ENCODE data around the gene AKR7A2. TPM values are rescaled to one million over a fixed set of nuclear protein-coding genes. Genes with fewer than 3 reads are reported as not detected.

AKR7A2 gene
- total RNA-seq: 101 and 168 TPM in 2 replicates
- polyA plus RNA-seq (2012): 67.7 TPM

DNA sequence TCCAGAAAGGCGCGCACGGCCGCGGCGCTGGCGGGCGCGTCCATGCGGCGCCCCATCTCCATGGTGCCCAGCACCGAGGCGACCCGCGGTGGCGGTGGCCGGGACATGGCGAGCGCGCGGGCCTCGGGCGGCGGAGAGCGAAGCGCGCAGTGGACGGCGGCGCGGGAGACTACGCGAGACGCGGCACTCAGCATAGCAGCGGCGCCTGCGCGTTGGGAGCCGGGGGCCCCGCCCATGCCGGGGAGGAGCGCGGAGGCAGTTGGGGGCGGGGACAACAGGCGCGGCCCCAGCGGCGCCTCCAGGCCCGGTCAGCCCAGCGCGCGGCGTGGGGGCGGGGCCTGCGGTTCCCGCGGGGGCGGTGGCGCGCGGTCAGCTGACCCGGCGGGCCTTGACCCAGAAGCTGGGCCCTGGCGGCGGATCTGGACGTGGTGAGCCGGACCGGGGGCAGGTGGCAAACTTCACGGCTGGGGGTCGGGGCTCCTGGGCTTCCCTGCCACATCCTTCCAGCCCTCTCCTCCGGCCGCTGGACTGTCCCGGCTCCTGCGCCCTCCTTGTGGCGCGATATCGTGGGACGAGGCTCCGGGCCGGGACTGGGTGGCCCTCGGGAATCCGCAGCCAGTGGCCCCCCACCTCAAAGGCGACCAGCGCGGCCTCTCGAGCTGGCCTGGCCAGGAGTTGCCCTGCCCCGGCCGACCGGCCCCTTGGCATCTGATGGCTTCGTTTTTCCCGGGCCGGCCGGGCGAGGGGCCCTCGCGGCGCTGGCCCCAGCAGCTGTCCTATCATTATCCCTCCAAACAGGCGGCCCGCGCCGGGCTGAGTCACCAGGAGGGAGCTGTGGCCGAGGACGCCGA is at the start of gene AKR7A2, which contains the start of gene SLC66A1:
Gene AKR7A2 (minus strand): TSS at position 214 of the 851 bp plus-strand sequence. CDS start 20 bp downstream, at position 194.
Gene SLC66A1 (plus strand): TSS at position 396 of the 851 bp plus-strand sequence. CDS start 5,352 bp downstream, outside the sequence.
- DNase-seq (ENCODE audit: low read depth): peak; percentile 95

DNA sequence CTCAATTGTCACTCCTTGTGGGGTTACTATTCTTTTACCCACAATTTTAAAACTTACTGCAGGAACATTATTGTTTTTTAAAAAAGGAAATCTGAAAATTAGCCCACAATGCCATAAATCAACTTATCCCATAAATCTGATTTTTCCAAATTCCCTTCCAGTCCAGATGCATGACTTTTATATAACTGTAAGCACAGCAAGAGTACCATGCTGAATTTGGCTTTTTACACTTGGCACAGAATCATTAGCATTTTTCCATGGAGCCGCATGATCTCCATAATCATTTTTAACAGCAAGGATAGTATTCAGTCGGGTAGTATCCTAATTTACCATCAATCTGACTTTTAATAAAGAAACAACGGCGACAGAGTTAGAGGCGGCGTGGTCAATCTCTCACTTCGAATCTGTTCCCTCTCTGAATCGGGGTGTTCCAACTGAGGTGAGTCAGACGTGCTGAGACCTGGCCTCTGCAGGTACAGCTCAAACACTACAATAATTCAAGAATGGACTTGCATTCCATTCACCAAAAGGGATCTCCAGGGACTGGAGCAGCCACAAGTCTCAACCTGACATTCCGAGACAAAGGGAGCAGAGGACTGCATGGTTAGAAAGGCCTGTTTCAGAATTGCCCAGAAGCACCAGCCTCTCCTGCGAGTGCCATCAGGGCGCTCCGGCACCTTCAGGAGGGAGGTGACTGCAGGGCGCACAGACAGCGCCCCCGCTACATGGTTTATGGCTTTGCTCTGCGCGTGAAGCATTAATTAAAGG is 49.1 kb upstream of the AKR7A2 start:
- DNase-seq (ENCODE audit: low read depth): no peak

DNA sequence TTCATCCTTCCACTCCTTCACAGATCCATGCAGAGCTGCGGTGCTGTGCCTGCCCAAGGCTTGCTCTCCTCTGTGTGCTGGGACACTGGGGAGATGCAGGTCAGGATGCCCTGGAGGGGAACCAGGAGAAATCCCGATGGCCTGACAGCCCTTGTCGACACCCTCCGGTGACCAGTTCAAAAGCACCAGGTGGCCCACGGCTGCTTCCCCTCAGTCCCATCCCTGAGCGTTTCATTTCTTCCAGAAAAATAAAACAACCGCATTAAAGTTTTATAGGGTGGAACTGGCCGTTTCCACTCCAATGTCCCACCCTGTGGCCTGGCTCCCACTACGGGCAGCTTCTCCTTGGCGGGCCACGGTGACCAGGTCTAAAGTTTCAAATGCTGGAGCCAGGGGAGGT is 48.5 kb upstream of the AKR7A2 start:
- no peak for DNase-seq (ENCODE audit: low read depth)

DNA sequence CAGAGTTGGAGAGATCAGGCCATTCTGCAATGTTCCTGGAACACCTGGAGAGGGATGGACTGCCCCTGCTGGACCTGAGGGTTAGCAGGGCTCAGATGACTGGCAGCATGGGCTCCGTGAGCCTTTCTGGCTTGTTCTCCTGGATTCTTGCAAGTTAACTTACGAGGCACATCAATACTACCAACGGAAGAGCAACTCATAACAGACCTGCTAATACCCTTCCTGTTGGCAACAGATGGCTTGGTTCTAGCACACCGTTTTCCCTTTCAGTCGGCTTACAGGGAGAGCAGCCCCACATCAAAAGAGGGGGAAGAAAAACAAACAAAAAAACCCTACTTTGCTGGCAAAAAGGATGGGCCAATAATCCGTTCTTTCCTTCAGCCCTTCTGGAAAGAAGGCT is 48.1 kb upstream of the AKR7A2 start:
- no peak for DNase-seq (ENCODE audit: low read depth)

DNA sequence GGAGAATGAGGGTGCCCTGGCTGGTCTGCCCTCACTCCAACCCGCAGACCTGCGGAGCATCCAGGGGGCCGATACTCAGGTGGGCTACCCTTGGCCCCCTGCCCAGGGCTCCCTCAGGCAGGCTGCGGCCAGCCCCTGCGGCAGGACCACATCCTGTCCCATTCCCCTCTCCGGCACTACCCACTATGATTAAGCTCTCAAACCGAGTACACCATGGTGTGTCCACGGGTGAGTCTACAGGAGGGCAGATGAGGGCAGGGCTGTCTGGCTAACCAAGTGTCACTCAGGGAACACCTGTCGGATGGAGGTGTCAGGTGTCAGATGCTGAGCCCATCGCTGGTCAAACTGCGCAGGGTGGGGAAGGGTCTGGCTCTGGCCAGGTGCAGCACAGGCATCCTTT is 47.4 kb upstream of the AKR7A2 start:
- DNase-seq (ENCODE audit: low read depth): no peak

DNA sequence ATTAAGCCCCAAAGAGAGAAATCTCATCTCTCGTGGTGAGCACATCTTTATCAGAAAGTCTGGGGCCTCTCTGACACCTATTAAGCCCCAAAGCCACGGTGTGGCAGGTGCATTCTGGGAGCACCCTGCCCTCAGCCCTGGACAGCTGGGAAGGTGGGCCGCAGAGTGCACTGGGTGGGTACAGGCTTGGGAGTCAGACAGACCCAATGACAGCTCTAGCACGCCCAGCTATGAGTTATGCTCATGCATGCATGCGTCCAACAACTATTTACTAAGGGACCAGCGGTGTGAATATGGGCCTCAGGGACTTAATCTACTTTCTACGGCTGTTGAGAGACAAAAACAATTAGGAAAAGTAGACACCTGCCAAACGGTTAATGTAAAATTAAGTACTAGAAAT is 46.8 kb upstream of the AKR7A2 start:
- DNase-seq (ENCODE audit: low read depth): no peak

DNA sequence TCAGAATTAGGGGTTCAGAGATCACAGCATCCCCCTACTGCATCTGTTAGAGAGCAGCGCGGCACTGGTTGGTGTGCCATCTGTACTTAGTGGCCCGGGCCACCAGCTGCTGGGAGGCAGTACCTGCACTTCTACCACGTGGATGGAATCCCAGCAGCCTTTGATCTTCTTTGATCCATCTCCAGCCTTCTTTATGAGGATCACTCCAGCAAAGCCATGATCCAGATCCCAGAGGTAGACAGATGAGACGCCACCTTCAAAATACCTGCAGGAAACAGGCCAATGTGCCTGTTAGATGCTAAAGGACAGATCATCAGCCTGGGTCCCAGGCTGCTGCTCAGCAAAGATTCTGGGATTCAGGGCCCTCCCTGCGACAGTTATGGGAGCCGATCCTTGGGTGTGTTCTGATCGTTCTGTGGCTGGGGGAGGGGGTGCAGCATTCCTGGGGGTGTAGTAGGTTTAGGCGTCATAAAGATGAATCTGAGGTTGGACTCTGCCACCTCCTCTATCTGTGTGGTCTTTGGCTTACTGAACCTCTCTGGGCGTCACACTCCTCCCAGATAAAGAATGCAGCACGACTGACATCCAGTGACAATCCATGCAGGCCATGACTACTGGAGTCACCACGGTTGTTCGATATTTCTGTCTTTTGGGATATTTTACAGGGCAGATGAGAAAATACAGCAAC is 45.5 kb upstream of the AKR7A2 start:
- DNase-seq (ENCODE audit: low read depth): no peak

DNA sequence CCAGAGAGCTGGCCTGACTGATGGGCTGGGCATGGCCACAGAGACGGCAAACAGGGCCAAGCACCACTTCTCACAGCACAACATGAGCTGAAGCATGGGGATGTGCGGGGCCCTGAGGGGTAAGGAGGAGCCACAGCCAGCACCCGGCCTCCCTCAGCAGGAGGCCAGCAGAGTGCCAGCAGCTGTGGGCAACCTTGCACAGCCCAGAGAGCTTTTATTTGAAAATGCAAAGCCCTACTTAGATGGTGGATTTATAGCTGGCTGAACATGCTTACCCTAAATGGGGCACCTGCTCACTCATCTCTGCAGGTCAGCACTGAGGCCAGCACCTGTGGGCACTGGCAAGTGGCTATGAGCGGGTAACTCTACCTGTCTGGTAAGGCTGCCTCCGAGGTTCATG is 44.3 kb upstream of the AKR7A2 start:
- DNase-seq (ENCODE audit: low read depth): no peak

DNA sequence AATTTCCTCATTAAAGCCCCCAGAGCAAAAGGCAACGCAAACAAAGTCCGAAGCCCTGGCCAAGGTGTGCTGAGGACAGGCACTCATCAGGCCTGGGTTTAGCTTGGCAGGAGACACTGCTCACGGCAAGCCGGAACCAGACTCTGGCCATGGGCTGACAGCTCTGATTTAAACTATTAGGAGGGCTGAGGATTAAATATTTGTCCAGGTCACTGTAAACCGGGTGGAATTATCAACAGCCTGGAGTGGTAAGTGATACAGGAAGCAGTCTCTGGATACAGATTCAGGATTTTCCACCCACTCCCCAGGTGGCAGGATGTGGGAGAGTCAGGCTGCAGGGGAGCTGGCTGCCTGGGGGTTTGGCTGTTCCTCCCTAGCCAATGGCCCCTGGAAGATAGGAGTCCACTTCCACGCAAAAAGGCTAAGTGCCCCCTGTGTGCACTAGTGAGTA is 42.6 kb upstream of the AKR7A2 start:
- no peak for DNase-seq (ENCODE audit: low read depth)

DNA sequence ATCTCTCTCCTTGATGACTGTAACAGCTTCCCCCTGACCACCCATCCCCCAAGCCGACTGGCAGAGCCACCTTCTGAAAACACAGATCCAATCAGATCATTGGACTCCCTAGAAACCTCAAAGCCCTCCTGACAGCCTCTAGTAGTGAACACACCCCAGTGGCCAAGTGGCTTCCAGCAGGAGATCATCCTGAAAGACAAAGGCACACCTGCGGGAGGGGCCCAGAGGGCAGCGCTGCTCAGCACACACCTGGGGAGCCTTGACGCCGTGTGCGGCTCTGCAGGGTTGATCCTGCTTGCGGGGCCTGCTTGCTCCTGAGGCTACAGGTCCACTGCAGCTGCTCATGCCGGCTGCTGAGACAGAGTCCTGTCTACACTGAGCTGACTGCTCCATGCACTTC is 41.7 kb upstream of the AKR7A2 start:
- no peak for DNase-seq (ENCODE audit: low read depth)

DNA sequence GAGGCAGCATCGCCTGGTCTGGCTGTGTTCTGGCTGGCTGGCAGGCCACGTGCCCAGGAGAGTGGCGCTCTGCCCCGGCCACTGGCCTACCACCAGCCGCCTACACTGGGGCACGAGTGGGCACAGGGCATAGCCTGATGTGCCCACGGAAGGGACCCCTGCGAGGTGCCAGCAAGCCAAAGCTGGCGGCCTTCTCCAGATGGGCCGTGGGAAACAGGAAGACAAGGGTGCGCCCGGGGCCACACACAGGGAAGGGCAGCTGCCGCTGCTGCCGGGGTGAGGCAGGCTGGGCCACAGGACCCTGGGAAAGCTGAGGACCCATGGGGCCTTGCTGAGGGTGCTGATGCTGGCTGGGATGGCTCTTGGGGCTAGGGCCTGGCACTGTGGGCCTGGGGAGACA is 40.9 kb upstream of the AKR7A2 start:
- no peak for DNase-seq (ENCODE audit: low read depth)

DNA sequence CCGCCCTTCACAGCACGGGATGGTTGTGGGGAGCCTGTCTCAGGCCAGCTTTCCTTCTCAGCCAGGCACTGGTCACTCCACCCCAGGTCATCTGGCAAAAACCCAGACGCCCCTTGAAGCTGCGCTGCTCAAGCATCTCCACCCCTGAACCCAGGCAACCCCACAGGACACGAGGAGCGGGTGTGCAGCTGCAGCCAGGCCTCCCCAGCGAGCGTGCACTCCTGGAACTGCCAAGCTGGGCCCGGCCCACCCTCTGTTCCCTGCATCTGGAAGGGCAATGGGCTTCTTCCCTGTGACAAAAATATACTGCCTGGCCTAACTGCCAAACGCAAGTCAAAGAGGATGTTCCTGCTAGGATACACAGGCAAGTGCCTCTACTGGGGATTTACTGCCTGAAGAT is 39.9 kb upstream of the AKR7A2 start:
- DNase-seq (ENCODE audit: low read depth): no peak

DNA sequence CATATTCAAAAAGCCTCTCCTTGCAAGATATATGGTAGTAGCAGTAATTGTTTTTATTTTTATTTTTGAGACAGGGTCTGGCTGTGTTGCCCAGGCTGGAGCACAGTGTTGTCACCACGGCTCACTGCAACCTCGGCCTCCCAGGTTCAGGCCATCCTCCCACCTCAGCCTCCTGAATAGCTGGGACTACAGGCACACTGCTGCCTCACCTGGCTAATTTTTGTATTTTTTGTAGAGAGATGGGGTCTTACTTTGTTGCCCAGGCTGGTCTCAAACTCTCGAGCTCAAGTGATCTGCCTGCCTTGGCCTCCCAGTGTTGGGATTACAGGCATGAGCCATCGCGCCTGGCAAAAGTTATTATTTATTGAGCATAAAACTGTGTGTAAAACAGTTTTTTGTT is 38.6 kb upstream of the AKR7A2 start:
- no peak for DNase-seq (ENCODE audit: low read depth)

DNA sequence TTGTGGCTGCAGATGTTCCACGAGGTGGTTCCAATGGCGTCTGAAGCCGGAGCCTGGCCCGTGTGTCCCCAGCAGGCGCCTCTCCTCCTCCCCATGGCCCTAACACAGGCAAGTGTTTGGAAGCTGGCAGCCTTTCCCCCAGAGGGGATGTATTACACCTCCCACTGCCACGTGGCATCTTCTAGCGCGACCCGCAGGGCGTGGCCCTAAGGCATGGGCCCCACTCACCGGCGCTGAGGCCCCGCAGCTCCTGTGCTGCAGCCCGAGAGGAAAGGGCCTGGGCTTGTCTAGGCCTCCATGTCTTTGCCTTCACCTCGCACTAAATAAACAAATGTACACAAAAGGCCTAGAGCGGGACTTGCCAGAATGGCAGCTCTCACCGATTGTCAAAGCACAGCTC is 38.1 kb upstream of the AKR7A2 start:
- DNase-seq (ENCODE audit: low read depth): no peak

DNA sequence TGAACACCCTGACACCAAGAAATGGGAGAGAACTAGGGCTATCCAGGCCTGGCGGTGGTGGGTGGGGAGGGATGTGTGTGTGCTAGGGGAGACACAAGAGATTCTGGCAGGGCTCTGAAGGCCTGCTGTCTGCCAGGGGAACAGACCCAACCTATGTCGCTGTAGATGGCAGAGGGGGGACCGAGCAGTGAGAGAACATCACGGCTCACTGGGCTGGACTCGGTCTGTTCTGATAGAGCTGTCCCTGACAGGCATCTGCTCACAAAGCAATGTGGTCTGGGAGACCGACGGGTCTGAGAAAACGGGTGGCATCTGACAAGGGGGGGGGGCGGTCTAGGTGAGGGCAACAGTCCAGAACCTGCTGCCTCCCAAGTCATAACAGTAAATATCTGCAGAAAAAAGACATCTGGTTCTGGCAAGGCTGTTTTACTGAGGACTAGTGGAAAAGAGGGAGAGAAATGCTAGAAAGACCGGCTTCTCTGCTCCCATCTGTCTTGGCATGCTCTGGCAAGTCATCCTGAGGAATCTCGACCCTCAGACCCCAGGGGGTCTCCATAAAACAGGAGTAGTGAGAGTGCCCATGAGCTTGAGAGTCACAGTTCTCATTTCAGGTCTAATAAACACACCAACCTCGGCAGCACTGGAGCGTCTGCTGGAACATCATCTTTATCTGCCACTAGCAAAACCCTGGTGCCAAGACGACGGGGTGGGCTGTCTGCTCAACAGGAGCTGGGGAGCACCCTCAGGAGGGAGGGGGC is 36.7 kb upstream of the AKR7A2 start:
- no peak for DNase-seq (ENCODE audit: low read depth)

DNA sequence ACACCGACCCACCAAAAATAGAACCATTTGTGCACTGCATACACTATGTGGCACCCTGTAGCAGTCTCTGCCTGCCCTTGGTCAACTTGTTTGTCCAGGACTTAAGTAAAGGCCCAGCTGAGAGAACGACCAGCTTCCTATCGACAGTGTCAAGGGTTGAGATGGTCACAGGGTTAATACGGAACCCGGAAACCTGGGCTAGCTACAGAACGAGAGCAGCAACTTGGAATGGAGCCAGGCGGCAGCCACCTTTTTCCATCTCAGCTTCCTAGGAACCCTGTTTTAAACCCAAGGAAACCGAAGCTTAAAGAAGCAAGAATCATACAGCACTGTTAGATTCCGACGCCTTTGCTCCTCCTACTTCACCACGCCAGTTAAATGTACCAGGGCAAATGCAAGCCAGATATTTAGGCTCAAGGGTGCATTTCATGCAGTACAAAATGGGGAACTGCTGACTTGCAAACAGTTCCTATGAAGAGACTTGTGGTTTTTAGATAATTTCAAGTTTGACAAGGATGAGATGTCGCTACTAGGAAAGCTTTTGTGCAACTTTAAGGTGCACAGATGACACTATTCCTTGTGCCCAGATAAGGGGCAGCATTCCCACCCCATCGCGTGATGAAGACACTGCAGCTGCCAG is 35.7 kb upstream of the AKR7A2 start:
- no peak for DNase-seq (ENCODE audit: low read depth)

DNA sequence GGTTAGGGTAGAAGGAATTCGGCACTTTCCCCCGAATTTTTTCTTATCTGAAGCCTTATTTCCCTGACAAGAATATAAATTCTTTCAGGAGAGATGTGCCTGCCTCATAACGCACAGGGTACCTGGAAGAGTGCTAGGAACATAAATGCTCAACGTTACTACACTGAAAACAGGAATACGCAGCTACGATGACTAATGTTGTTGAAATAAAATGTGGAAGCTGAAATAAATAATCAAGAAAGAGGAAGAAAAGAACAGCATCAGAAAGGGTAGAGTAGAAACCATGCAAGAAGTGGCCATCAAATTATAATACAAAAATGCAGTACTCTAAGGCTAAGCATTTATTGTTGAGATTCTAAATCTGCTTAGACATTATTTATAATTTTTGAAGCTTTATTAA is 34.1 kb upstream of the AKR7A2 start:
- DNase-seq (ENCODE audit: low read depth): no peak

DNA sequence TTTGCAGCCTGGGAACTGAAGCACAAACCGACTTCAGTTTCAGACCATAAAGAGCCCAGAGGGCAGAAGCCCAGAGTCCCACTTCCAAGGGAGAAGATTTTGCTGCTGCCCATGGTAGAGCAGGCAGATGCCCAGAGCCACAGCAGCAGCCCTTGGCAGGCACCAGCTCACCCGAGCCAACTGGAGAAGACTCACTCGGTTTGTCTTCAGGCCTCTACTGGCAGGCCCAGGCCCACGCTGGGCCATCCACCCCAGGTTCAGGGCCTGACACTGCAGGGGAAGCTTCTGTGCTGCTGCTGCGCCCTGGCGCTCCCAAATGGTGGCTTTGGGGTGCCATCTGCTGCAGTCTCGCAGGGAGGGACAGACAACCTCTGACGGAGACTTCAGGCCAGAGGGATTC is 33.4 kb upstream of the AKR7A2 start:
- DNase-seq (ENCODE audit: low read depth): peak; percentile 13

DNA sequence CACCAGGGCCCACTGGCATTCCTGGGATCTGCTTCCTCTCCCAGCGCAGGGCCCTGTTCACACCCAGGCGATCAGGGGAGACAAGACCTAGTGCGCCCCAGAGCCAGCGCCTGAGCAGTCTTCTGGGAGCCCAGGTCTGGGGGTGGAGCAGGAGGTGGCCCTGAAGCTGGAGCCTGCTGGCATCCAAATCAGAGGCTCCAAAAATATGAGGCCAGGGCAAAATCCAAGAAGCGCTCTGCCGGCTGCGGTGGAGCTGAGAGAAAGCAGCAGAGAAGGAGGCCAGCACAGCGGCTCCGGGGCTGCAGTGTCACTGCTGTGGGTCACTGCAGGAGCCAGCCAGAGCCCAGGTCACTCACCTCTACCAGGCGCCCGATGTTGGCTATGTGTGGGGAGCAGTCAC is 32.9 kb upstream of the AKR7A2 start:
- DNase-seq (ENCODE audit: low read depth): no peak

DNA sequence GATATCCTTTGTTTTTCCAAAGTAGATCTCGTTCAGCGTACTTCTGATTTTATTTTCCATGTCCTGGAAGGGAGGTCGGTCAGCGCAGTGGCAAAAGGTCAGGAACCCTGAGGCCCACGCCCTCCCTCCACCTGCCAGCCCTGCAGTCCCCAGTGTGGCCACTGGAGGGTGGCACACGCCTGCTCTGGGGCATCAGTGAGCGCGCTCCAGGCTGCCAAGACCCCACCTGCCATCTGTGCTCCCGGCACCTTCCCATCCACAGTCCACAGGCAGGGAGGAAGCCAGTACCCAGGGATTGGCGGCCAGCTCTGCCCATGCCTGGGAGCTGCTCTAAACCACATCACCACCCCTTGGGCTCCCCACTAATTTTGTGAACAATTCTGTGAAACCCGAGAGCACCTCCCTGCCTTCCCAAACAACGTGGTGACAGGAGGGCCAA is 32.4 kb upstream of the AKR7A2 start:
- DNase-seq (ENCODE audit: low read depth): peak; percentile 88
